Thoracic aorta (tissue), 2 donors: ENCODE results near the gene OTUB2. TPM values are rescaled to one million over a fixed set of nuclear protein-coding genes. Genes with fewer than 3 reads are reported as not detected.

Experiments
- ATAC-seq: fragments of 150-250 bp; one replicate; pipeline ENCODE4 v1.8.0; 2017; ENCODE audit warnings: low read depth; ENCODE audit not compliant: insufficient number of reproducible peaks, low FRiP score
- DNase-seq: peaks from one replicate; pipeline ENCODE4 v3.0.0-alpha.2; 2020; ENCODE audit warnings: low spot score
- H3K27ac ChIP-seq, 2 donors: fragments of 200-600 bp; sonication (generic); 1 replicate in 1 of 2; 2 replicates in 1 of 2; pipeline ENCODE4 v1.5.1; 2016; ENCODE audit warnings: mild to moderate bottlenecking in 2 of 2, moderate library complexity in 2 of 2
- H3K27me3 ChIP-seq: fragments of 200-600 bp; sonication (generic); replicated peaks from 2 replicates; pipeline ENCODE4 v1.6.0; 2016; ENCODE audit warnings: mild to moderate bottlenecking; ENCODE audit not compliant: insufficient read depth
- H3K36me3 ChIP-seq: fragments of 200-600 bp; sonication (generic); one replicate; pipeline ENCODE4 v1.5.1; 2016
- H3K4me1 ChIP-seq, 2 donors: fragments of 200-600 bp; sonication (generic); 1 replicate in 1 of 2; 2 replicates in 1 of 2; pipeline versions ENCODE4 v1.5.1 to v1.6.0; 2016; ENCODE audit warnings: low read depth in 2 of 2, mild to moderate bottlenecking in 1 of 2; ENCODE audit not compliant: control insufficient read depth in 1 of 2
- H3K4me3 ChIP-seq: fragments of 200-600 bp; sonication (generic); 2 replicates; pipeline ENCODE4 v1.5.1; 2016; ENCODE audit warnings: mild to moderate bottlenecking
- H3K9me3 ChIP-seq: fragments of 200-600 bp; sonication (generic); 2 replicates; pipeline ENCODE4 v1.5.1; 2016
- CTCF ChIP-seq: fragments of 200-600 bp; sonication (generic); IDR thresholded peaks from one replicate; pipeline ENCODE4 v1.5.1; 2019; ENCODE audit warnings: antibody characterized with exemption
- total RNA-seq, 2 donors: library from RNA; depleted of rRNA; stranded (reverse); fragments of >200 nt; gene quantifications; one replicate each; pipeline versions ENCODE4 v1.1.0 to v1.2.3, GENCODE V29; 2016

Gene OTUB2
- total RNA-seq, 2 donors from 2014 or later = 0.14 to 0.71 TPM

- Histone ChIP-seq H3K4me3 (peak overlapping the region; percentile 83), H3K4me1 (peaks cover 35 to 46% of the 10 kb centered on the region in 2 donors), H3K27ac (no peak overlapping the region), H3K9me3 (peaks cover 10% of the 10 kb centered on the region), H3K36me3 (peaks cover 3% of the 10 kb centered on the region), H3K27me3 (no peaks in the 10 kb centered on the region)
- no peak for TF ChIP-seq CTCF
- ATAC-seq = no peak
- DNase-seq = no peak
These were observed 51.7 kb downstream of the OTUB2 start for GRCh38 chr14:94077823-94078222.

GRCh38 chr14:94079891-94080620 lies 53.9 kb downstream of the OTUB2 start:
- DNase-seq (no peak), ATAC-seq (no peak)
- peaks cover 3% of the 10 kb centered on the region for H3K36me3 ChIP-seq
- H3K27me3 ChIP-seq = no peaks in the 10 kb centered on the region
- H3K27ac ChIP-seq = peak overlapping the region; percentile 88 to 92
- peaks cover 35 to 46% of the 10 kb centered on the region in 2 donors for H3K4me1 ChIP-seq
- no peak for TF ChIP-seq CTCF
- H3K4me3 ChIP-seq = peak overlapping the region; percentile 83
- peaks cover 2% of the 10 kb centered on the region for H3K9me3 ChIP-seq

GRCh38 chr14:94080621-94081385 lies 54.7 kb downstream of the OTUB2 start, which contains the start of the genes DDX24 and IFI27L1:
Gene DDX24, minus strand, starts transcription at chr14:94081202. Its CDS starts 1,460 bp downstream, at chr14:94079742.
Gene IFI27L1, plus strand, starts transcription at chr14:94081310. Its CDS starts 15,628 bp downstream, at chr14:94096938.
- DNase-seq (peak; percentile 86), ATAC-seq (peak; percentile 98)
- Histone ChIP-seq H3K9me3 (no peaks in the 10 kb centered on the region), H3K27me3 (no peaks in the 10 kb centered on the region), H3K4me1 (peaks cover 32 to 45% of the 10 kb centered on the region in 2 donors), H3K4me3 (peak within 1 kb of the TSS; percentile 83), H3K36me3 (peaks cover 3% of the 10 kb centered on the region), H3K27ac (peak within 1 kb of the TSS; percentile 88 to 92)
- TF ChIP-seq CTCF = no peak

- ATAC-seq (no peak), DNase-seq (no peak)
- peak overlapping the region; percentile 83 for H3K4me3 ChIP-seq
- peaks cover 26 to 39% of the 10 kb centered on the region in 2 donors for H3K4me1 ChIP-seq
- H3K9me3 ChIP-seq = no peaks in the 10 kb centered on the region
- no peak for TF ChIP-seq CTCF
- H3K36me3 ChIP-seq = peaks cover 3% of the 10 kb centered on the region
- no peaks in the 10 kb centered on the region for H3K27me3 ChIP-seq
- peak overlapping the region; percentile 88 to 92 for H3K27ac ChIP-seq
These were observed 55.3 kb downstream of the OTUB2 start for GRCh38 chr14:94081386-94081820.

- no peaks in the 10 kb centered on the region for H3K36me3 ChIP-seq
- no peak for ATAC-seq
- H3K4me1 ChIP-seq = no peaks in the 10 kb centered on the region
These were observed 61.8 kb downstream of the OTUB2 start for GRCh38 chr14:94087891-94088290.

More at GRCh38 chr14:94087891-94088290, 61.8 kb downstream of the OTUB2 start:
- no peaks in the 10 kb centered on the region for H3K27me3 ChIP-seq
- no peak for TF ChIP-seq CTCF
- no peaks in the 10 kb centered on the region for H3K9me3 ChIP-seq
- no peak overlapping the region for H3K4me3 ChIP-seq
- no peak for DNase-seq
- no peak overlapping the region for H3K27ac ChIP-seq
